HepG2 (cell line): Measurements from ENCODE around the gene C11orf58. TPM values are rescaled to one million over a fixed set of nuclear protein-coding genes. Genes with fewer than 3 reads are reported as not detected.
A peak's percentile ranks its signal among the peaks of the same experiment; 100 is the strongest.

ENCODE experiments used
- AHR ChIP-seq: IDR thresholded peaks from 2 replicates; pipeline ENCODE4 v1.6.1; 2018; ENCODE audit warnings: missing genetic modification reagents, missing compliant biosample characterization
- ARNT2 ChIP-seq: sonication (generic); formaldehyde crosslinking; IDR thresholded peaks from 2 replicates; pipeline ENCODE4 v1.8.0; 2022; ENCODE audit warnings: mild to moderate bottlenecking, low read depth, missing genetic modification reagents, moderate library complexity
- GABPA ChIP-seq, 2 experiments: IDR thresholded peaks; 2 replicates each; pipeline ENCODE4 v1.6.1; 2011 to 2016; ENCODE audit warnings: low read depth in 2 of 2, low read length in 1 of 2, missing biosample characterization in 1 of 2, missing genetic modification characterization in 1 of 2
- GATAD1 ChIP-seq: IDR thresholded peaks from 2 replicates; pipeline ENCODE4 v1.6.1; 2016; ENCODE audit warnings: missing genetic modification reagents, missing compliant biosample characterization
- KDM2A ChIP-seq: sonication (generic); formaldehyde crosslinking; IDR thresholded peaks from 2 replicates; pipeline ENCODE4 v1.4.0; 2020; ENCODE audit warnings: low read depth, missing genetic modification reagents, borderline replicate concordance
- RFX1 ChIP-seq: fragments of 450-650 bp; IDR thresholded peaks from 2 replicates; pipeline ENCODE4 v1.6.1; 2017
- SCMH1 ChIP-seq: sonication (generic); formaldehyde crosslinking; IDR thresholded peaks from 2 replicates; pipeline ENCODE4 v1.9.0; 2021; ENCODE audit warnings: missing genetic modification reagents, mild to moderate bottlenecking, borderline replicate concordance
- SRSF1 ChIP-seq: fragments of 200-400 bp; formaldehyde crosslinking; optimal IDR thresholded peaks from 2 replicates; pipeline ENCODE3; 2017; ENCODE audit warnings: mild to moderate bottlenecking, low read depth, low read length, moderate library complexity
- TARDBP ChIP-seq: sonication (generic); formaldehyde crosslinking; IDR thresholded peaks from 2 replicates; pipeline ENCODE4 v1.8.0; 2022; ENCODE audit warnings: mild to moderate bottlenecking, missing genetic modification reagents
- ZNF432 ChIP-seq: sonication (generic); formaldehyde crosslinking; IDR thresholded peaks from 2 replicates; pipeline ENCODE4 v1.5.0; 2020; ENCODE audit warnings: missing genetic modification reagents, mild to moderate bottlenecking, borderline replicate concordance
- polyA plus RNA-seq, 8 experiments: library from polyadenylated mRNA; depleted of rRNA in 3 of 8; stranded (reverse) in 7 of 8; unstranded in 1 of 8; fragments of >200 nt; fragmentation: Illumina TruSeq in 4 of 8; extraction: Trizol in 4 of 8; gene quantifications; 2 replicates each; pipeline versions ENCODE4 v1.2.1 to v1.2.3, GENCODE V29; 2011 to 2016; ENCODE audit warnings: low read depth in 4 of 8, missing spikeins in 1 of 8, mixed read lengths in 1 of 8; ENCODE audit not compliant: insufficient read depth in 1 of 8
- total RNA-seq, 5 experiments: library from RNA; depleted of rRNA; stranded (reverse); fragments of >200 nt; fragmentation: Illumina TruSeq; extraction: Trizol; gene quantifications; 2 replicates each; pipeline ENCODE4 v1.2.3, GENCODE V29; 2016; ENCODE audit warnings: low read depth in 1 of 5
- TF ChIP-seq, protein P1 (sequence below): IDR thresholded peaks from 2 replicates; pipeline ENCODE4 v1.6.1; 2016; ENCODE audit warnings: mild to moderate bottlenecking
- TF ChIP-seq, protein P2 (sequence below): sonication (generic); formaldehyde crosslinking; IDR thresholded peaks from 2 replicates; pipeline ENCODE4 v1.8.1; 2023; ENCODE audit warnings: missing genetic modification reagents, mild to moderate bottlenecking, borderline replicate concordance
- TF ChIP-seq, protein P3 (sequence below): sonication (generic); formaldehyde crosslinking; IDR thresholded peaks from 2 replicates; pipeline ENCODE4 v1.8.0; 2022; ENCODE audit warnings: missing genetic modification reagents, mild to moderate bottlenecking, borderline replicate concordance
- TF ChIP-seq, protein P4 (sequence below): sonication (generic); formaldehyde crosslinking; conservative IDR thresholded peaks from 2 replicates; pipeline ENCODE4 v1.8.0; 2022; ENCODE audit warnings: mild to moderate bottlenecking, moderate library complexity, missing genetic modification reagents
- TF ChIP-seq, protein P5 (sequence below): sonication (generic); formaldehyde crosslinking; IDR thresholded peaks from 2 replicates; pipeline ENCODE4 v1.5.1; 2020; ENCODE audit warnings: mild to moderate bottlenecking, missing genetic modification reagents, borderline replicate concordance
- TF ChIP-seq, protein P6 (sequence below), 2 experiments: sonication (generic) in 1 of 2; formaldehyde crosslinking in 1 of 2; IDR thresholded peaks; 2 replicates each; pipeline versions ENCODE4 v1.4.0 to v1.6.1; 2016 to 2020; ENCODE audit warnings: borderline replicate concordance in 1 of 2, low read depth in 1 of 2, mild to moderate bottlenecking in 1 of 2, missing genetic modification reagents in 1 of 2

The C11orf58 gene
- total and polyA plus RNA-seq, 2 of the 13 experiments (the other 11 are each of a cell fraction or from before 2014, with no cell fraction given): 83.8 to 167 TPM

DNA sequence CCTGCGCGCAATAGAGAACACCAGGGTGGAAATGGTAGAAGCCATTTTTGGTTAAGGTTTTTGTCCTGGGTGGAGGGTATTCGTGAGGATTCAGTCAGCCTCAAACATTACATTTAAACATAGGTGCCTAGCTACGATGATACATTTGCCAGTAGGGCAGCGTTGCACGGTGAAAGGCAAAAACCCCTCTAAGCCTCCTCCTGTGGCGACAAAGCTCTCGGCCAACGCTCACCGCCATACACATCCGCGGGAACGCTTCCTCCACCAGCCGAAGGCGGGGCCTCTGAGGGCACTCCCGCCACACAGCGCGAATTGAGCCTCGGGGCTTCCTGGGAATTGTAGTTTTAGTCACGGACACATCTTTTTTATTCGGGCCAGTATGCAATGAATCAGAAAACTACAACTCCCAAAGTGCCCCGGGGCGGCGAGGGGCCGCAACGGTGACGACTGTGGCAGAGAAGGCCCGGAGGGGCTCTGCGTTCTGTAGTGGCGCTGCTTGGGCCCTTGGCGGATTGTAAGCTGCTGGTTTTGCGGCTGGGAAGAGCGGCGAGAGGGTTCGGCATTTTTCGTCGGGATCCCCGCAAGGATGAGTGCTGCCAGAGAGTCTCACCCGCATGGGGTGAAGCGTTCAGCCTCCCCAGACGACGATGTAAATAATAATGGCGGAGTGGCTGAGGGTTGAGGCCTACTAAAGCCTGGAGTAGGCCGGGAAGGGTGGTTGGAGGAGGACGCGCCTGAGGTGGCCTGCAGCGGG, at the start of gene C11orf58 (continued):
- TF ChIP-seq, protein P1, sequence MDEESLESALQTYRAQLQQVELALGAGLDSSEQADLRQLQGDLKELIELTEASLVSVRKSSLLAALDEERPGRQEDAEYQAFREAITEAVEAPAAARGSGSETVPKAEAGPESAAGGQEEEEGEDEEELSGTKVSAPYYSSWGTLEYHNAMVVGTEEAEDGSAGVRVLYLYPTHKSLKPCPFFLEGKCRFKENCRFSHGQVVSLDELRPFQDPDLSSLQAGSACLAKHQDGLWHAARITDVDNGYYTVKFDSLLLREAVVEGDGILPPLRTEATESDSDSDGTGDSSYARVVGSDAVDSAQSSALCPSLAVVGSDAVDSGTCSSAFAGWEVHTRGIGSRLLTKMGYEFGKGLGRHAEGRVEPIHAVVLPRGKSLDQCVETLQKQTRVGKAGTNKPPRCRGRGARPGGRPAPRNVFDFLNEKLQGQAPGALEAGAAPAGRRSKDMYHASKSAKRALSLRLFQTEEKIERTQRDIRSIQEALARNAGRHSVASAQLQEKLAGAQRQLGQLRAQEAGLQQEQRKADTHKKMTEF (CRISPR knock-in tag): peak; percentile 83
- TF ChIP-seq AHR (CRISPR knock-in tag) (0 out of 2 replicates have a peak, but pooled peaks have one; percentile 32), KDM2A (CRISPR knock-in tag) (peak; percentile 85), RFX1 (no peak), SRSF1 (peak; percentile 89), GATAD1 (CRISPR knock-in tag) (peak; percentile 83), ARNT2 (CRISPR knock-in tag) (peak; percentile 6; the same call in 1 of the 2 replicates), SCMH1 (CRISPR knock-in tag) (no peak), TARDBP (peak; percentile 23; the same call in 1 of the 2 replicates), GABPA (IDR thresholded peaks at IDR 0.05; ENCODE audit: low read depth, low read length) (no peak), GABPA (CRISPR knock-in tag; IDR thresholded peaks at IDR 0.05; ENCODE audit: low read depth) (peak; percentile 73), ZNF432 (CRISPR knock-in tag) (0 out of 2 replicates have a peak, but pooled peaks have one; percentile 42)
- TF ChIP-seq, protein P2, sequence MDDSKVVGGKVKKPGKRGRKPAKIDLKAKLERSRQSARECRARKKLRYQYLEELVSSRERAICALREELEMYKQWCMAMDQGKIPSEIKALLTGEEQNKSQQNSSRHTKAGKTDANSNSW: 0 out of 2 replicates have a peak, but pooled peaks have one; percentile 4
- TF ChIP-seq, protein P3, sequence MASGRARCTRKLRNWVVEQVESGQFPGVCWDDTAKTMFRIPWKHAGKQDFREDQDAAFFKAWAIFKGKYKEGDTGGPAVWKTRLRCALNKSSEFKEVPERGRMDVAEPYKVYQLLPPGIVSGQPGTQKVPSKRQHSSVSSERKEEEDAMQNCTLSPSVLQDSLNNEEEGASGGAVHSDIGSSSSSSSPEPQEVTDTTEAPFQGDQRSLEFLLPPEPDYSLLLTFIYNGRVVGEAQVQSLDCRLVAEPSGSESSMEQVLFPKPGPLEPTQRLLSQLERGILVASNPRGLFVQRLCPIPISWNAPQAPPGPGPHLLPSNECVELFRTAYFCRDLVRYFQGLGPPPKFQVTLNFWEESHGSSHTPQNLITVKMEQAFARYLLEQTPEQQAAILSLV: peak; percentile 57; the same call in 1 of the 2 replicates
- TF ChIP-seq, protein P4, sequence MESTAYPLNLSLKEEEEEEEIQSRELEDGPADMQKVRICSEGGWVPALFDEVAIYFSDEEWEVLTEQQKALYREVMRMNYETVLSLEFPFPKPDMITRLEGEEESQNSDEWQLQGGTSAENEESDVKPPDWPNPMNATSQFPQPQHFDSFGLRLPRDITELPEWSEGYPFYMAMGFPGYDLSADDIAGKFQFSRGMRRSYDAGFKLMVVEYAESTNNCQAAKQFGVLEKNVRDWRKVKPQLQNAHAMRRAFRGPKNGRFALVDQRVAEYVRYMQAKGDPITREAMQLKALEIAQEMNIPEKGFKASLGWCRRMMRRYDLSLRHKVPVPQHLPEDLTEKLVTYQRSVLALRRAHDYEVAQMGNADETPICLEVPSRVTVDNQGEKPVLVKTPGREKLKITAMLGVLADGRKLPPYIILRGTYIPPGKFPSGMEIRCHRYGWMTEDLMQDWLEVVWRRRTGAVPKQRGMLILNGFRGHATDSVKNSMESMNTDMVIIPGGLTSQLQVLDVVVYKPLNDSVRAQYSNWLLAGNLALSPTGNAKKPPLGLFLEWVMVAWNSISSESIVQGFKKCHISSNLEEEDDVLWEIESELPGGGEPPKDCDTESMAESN (CRISPR knock-in tag): peak; percentile 58
- TF ChIP-seq, protein P5, sequence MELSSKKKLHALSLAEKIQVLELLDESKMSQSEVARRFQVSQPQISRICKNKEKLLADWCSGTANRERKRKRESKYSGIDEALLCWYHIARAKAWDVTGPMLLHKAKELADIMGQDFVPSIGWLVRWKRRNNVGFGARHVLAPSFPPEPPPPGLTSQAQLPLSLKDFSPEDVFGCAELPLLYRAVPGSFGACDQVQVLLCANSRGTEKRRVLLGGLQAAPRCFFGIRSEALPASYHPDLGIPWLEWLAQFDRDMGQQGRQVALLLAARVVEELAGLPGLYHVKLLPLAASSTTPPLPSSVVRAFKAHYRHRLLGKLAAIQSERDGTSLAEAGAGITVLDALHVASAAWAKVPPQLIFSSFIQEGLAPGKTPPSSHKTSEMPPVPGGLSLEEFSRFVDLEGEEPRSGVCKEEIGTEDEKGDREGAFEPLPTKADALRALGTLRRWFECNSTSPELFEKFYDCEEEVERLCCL (CRISPR knock-in tag): 0 out of 2 replicates have a peak, but pooled peaks have one; percentile 28
- TF ChIP-seq, protein P6, sequence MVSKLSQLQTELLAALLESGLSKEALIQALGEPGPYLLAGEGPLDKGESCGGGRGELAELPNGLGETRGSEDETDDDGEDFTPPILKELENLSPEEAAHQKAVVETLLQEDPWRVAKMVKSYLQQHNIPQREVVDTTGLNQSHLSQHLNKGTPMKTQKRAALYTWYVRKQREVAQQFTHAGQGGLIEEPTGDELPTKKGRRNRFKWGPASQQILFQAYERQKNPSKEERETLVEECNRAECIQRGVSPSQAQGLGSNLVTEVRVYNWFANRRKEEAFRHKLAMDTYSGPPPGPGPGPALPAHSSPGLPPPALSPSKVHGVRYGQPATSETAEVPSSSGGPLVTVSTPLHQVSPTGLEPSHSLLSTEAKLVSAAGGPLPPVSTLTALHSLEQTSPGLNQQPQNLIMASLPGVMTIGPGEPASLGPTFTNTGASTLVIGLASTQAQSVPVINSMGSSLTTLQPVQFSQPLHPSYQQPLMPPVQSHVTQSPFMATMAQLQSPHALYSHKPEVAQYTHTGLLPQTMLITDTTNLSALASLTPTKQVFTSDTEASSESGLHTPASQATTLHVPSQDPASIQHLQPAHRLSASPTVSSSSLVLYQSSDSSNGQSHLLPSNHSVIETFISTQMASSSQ (IDR thresholded peaks at IDR 0.05; ENCODE audit: low read depth): no peak
- TF ChIP-seq, protein P6 (CRISPR knock-in tag; IDR thresholded peaks at IDR 0.05; ENCODE audit: borderline replicate concordance): peak; percentile 59; the same call in 1 of the 2 replicates
